H1 (cell line): ENCODE measurements around the gene MAP1A. TPM values are rescaled to one million over a fixed set of nuclear protein-coding genes. Genes with fewer than 3 reads are reported as not detected.

Experiments
- CTCF ChIA-PET: fragments of 300-600 bp; sonication (Branson Sonifier 250); formaldehyde crosslinking; loops from one replicate; lab custom pipeline; 2021; ENCODE audit not compliant: partially characterized antibody; lab: Charles Lee
- POLR2A ChIA-PET: fragments of 300-600 bp; sonication (Branson Sonifier 250); formaldehyde crosslinking; loops from one replicate; lab custom pipeline; 2021; ENCODE audit warnings: inconsistent platforms; ENCODE audit not compliant: partially characterized antibody; lab: Charles Lee
- DNase-seq, 2 experiments: peaks; one replicate each; pipeline versions ENCODE4 v3.0.0 to v3.0.0-alpha.2; 2010 to 2022; ENCODE audit warnings: low spot score in 2 of 2, low read depth in 1 of 2, mixed read lengths in 1 of 2
- FAIRE-seq: peaks from 2 replicates; lab custom pipeline; 2011; peaks lifted over from hg19 to GRCh38; lab: Jason Lieb, UNC
- H2AFZ ChIP-seq: 2 replicates; pipeline ENCODE4 v1.8.1; 2012; ENCODE audit warnings: low read length, inconsistent platforms
- H2AK5ac ChIP-seq: 2 replicates; pipeline ENCODE4 v1.6.1; 2013; ENCODE audit warnings: low read depth, low read length
- H2BK120ac ChIP-seq: replicated peaks from 2 replicates; pipeline ENCODE3; 2013; ENCODE audit warnings: low read depth, low read length, inconsistent platforms
- H2BK12ac ChIP-seq: 2 replicates; pipeline ENCODE4 v1.6.1; 2013; ENCODE audit warnings: low read depth, low read length
- H2BK15ac ChIP-seq: 2 replicates; pipeline ENCODE4 v1.6.1; 2013; ENCODE audit warnings: low read length
- H2BK20ac ChIP-seq: 2 replicates; pipeline ENCODE4 v1.6.1; 2013; ENCODE audit warnings: low read length
- H2BK5ac ChIP-seq: 2 replicates; pipeline ENCODE4 v1.6.1; 2013; ENCODE audit warnings: low read depth, low read length
- H3K14ac ChIP-seq: 2 replicates; pipeline ENCODE4 v1.6.1; 2013; ENCODE audit warnings: inconsistent platforms; ENCODE audit not compliant: insufficient read length
- H3K18ac ChIP-seq: 2 replicates; pipeline ENCODE4 v1.6.1; 2013; ENCODE audit warnings: low read length; ENCODE audit errors: extremely low read depth
- H3K23ac ChIP-seq: 2 replicates; pipeline ENCODE4 v1.6.1; 2013; ENCODE audit warnings: inconsistent platforms; ENCODE audit not compliant: insufficient read length
- H3K23me2 ChIP-seq: 2 replicates; pipeline ENCODE4 v1.6.1; 2013; ENCODE audit warnings: low read depth, low read length
- H3K27ac ChIP-seq: 2 replicates; pipeline ENCODE4 v1.6.1; 2011; ENCODE audit warnings: low read depth, low read length, inconsistent platforms
- H3K27me3 ChIP-seq, 4 experiments: replicated peaks in 1 of 4; 1 replicate in 1 of 4; 2 replicates in 3 of 4; pipeline versions ENCODE4 v1.6.1 to v1.8.1; 2011 to 2013; ENCODE audit warnings: low read length in 3 of 4, mild to moderate bottlenecking in 3 of 4, inconsistent platforms in 2 of 4, mixed read lengths in 2 of 4, moderate library complexity in 1 of 4; ENCODE audit not compliant: control insufficient read depth in 3 of 4, insufficient read depth in 3 of 4; ENCODE audit errors: extremely low read depth in 1 of 4
- H3K36me3 ChIP-seq, 4 experiments: 2 replicates each; pipeline versions ENCODE4 v1.6.1 to v1.8.1; 2011 to 2013; ENCODE audit warnings: mild to moderate bottlenecking in 4 of 4, low read length in 3 of 4, moderate library complexity in 2 of 4, control low read depth in 1 of 4, inconsistent platforms in 1 of 4; ENCODE audit not compliant: insufficient read depth in 4 of 4, control insufficient read depth in 2 of 4
- H3K4ac ChIP-seq: replicated peaks from 2 replicates; pipeline ENCODE3; 2013; ENCODE audit warnings: low read length, low read depth, mixed read lengths, inconsistent platforms; ENCODE audit not compliant: insufficient read length
- H3K4me1 ChIP-seq, 4 experiments: replicated peaks in 1 of 4; 1 replicate in 1 of 4; 2 replicates in 3 of 4; pipeline versions ENCODE4 v1.6.1 to v1.8.1; 2011 to 2013; ENCODE audit warnings: low read length in 3 of 4, inconsistent platforms in 2 of 4, mixed read lengths in 1 of 4; ENCODE audit not compliant: insufficient read depth in 4 of 4, control insufficient read depth in 3 of 4
- H3K4me2 ChIP-seq, 2 experiments: 2 replicates each; pipeline versions ENCODE4 v1.6.1 to v1.8.1; 2011 to 2013; ENCODE audit warnings: low read depth in 2 of 2, low read length in 2 of 2, control low read depth in 1 of 2, inconsistent platforms in 1 of 2, mild to moderate bottlenecking in 1 of 2; ENCODE audit not compliant: insufficient read depth in 1 of 2
- H3K4me3 ChIP-seq, 4 experiments: fragments of 200-600, 300-600 bp in 1 of 4; sonication (generic), shearing (Covaris generic), sonication (Bioruptor Twin) in 1 of 4; 2 replicates each; pipeline versions ENCODE4 v1.5.1 to v1.8.1; 2011 to 2016; ENCODE audit warnings: low read length in 4 of 4, low read depth in 3 of 4, control low read depth in 2 of 4, inconsistent platforms in 2 of 4, mild to moderate bottlenecking in 2 of 4, mixed read lengths in 1 of 4, moderate library complexity in 1 of 4; ENCODE audit not compliant: insufficient read depth in 2 of 4; ENCODE audit errors: extremely low read depth in 1 of 4
- H3K56ac ChIP-seq: replicated peaks from 2 replicates; pipeline ENCODE3; 2013; ENCODE audit warnings: low read depth, mild to moderate bottlenecking, mixed read lengths, low read length, inconsistent platforms; ENCODE audit not compliant: insufficient read length
- H3K79me1 ChIP-seq: 2 replicates; pipeline ENCODE4 v1.6.1; 2013; ENCODE audit warnings: low read depth, low read length, control low read depth
- H3K79me2 ChIP-seq, 2 experiments: 2 replicates each; pipeline versions ENCODE4 v1.6.1 to v1.8.1; 2012 to 2013; ENCODE audit warnings: low read length in 2 of 2, mild to moderate bottlenecking in 2 of 2, inconsistent platforms in 1 of 2; ENCODE audit not compliant: insufficient read depth in 2 of 2, control insufficient read depth in 1 of 2
- H3K9ac ChIP-seq, 4 experiments: replicated peaks in 1 of 4; 1 replicate in 1 of 4; 2 replicates in 3 of 4; pipeline versions ENCODE4 v1.6.1 to v1.8.1; 2011 to 2013; ENCODE audit warnings: low read depth in 3 of 4, low read length in 3 of 4, control low read depth in 2 of 4, mild to moderate bottlenecking in 2 of 4, moderate library complexity in 2 of 4, inconsistent platforms in 1 of 4; ENCODE audit errors: extremely low read depth in 1 of 4
- H3K9me3 ChIP-seq, 2 experiments: 2 replicates each; pipeline versions ENCODE4 v1.6.1 to v1.8.1; 2012 to 2013; ENCODE audit warnings: mild to moderate bottlenecking in 2 of 2, moderate library complexity in 2 of 2, control low read depth in 1 of 2, inconsistent platforms in 1 of 2, low read depth in 1 of 2, low read length in 1 of 2, mixed read lengths in 1 of 2; ENCODE audit not compliant: insufficient read depth in 2 of 2
- H4K20me1 ChIP-seq, 2 experiments: replicated peaks in 1 of 2; 2 replicates each; pipeline versions ENCODE3 to v1.8.1; 2011 to 2013; ENCODE audit warnings: inconsistent platforms in 2 of 2, low read length in 2 of 2, mild to moderate bottlenecking in 1 of 2; ENCODE audit not compliant: insufficient read depth in 2 of 2, control insufficient read depth in 1 of 2
- H4K5ac ChIP-seq: 2 replicates; pipeline ENCODE4 v1.6.1; 2013; ENCODE audit warnings: low read length, low read depth, mixed read lengths, inconsistent platforms; ENCODE audit not compliant: insufficient read length
- H4K8ac ChIP-seq: 2 replicates; pipeline ENCODE4 v1.8.0; 2013; ENCODE audit warnings: mild to moderate bottlenecking, moderate library complexity, low read length, inconsistent platforms; ENCODE audit not compliant: insufficient read depth; ENCODE audit errors: extremely low read depth
- H4K91ac ChIP-seq: replicated peaks from 2 replicates; pipeline ENCODE3; 2013; ENCODE audit warnings: low read length, mixed read lengths, inconsistent platforms; ENCODE audit not compliant: insufficient read length
- BACH1 ChIP-seq: IDR thresholded peaks from 2 replicates; pipeline ENCODE4 v1.6.1; 2012; ENCODE audit warnings: low read length, improper control_type of control experiment
- CBX5 ChIP-seq: fragments of 300-800, 300-1000 bp; sonication (generic); IDR thresholded peaks from 2 replicates; pipeline ENCODE4 v1.7.1; 2016; ENCODE audit warnings: antibody characterized with exemption, low read length, low read depth
- EGR1 ChIP-seq: IDR thresholded peaks from 2 replicates; pipeline ENCODE4 v1.6.1; 2011; ENCODE audit warnings: low read depth, low read length, borderline replicate concordance
- EZH2 ChIP-seq: fragments of 200-600 bp; sonication (generic); IDR thresholded peaks from 2 replicates; pipeline ENCODE4 v1.7.1; 2012; ENCODE audit warnings: low read depth, mild to moderate bottlenecking, moderate library complexity, low read length, inconsistent platforms; ENCODE audit not compliant: severe bottlenecking
- KDM4A ChIP-seq: IDR thresholded peaks from one replicate; pipeline ENCODE4 v1.7.1; 2012; ENCODE audit warnings: low read depth, mild to moderate bottlenecking, moderate library complexity, low read length, inconsistent platforms; ENCODE audit not compliant: severe bottlenecking
- MAFK ChIP-seq: IDR thresholded peaks from 2 replicates; pipeline ENCODE4 v1.6.1; 2012; ENCODE audit warnings: low read depth, mild to moderate bottlenecking, improper control_type of control experiment, low read length
- NANOG ChIP-seq: IDR thresholded peaks from 2 replicates; pipeline ENCODE4 v1.6.1; 2011; ENCODE audit warnings: low read length, low read depth, mild to moderate bottlenecking, inconsistent platforms; ENCODE audit not compliant: insufficient read depth, poor library complexity, severe bottlenecking
- POU5F1 ChIP-seq: IDR thresholded peaks from 2 replicates; pipeline ENCODE4 v1.6.1; 2011; ENCODE audit warnings: low read depth, mild to moderate bottlenecking, low read length, moderate library complexity
- SP1 ChIP-seq: IDR thresholded peaks from 2 replicates; pipeline ENCODE4 v1.6.1; 2011; ENCODE audit warnings: low read depth, low read length
- SUZ12 ChIP-seq: fragments of 200-600 bp; sonication (generic); IDR thresholded peaks from 2 replicates; pipeline ENCODE4 v1.6.1; 2012; ENCODE audit warnings: mild to moderate bottlenecking, inconsistent platforms, low read length, moderate library complexity, mixed read lengths
- TBP ChIP-seq: IDR thresholded peaks from 2 replicates; pipeline ENCODE4 v1.6.1; 2011; ENCODE audit warnings: low read depth, low read length, improper control_type of control experiment
- YY1 ChIP-seq: IDR thresholded peaks from 2 replicates; pipeline ENCODE4 v1.6.1; 2011; ENCODE audit warnings: low read depth, mild to moderate bottlenecking, low read length
- WGBS, 2 experiments: shearing (Covaris generic) in 1 of 2; methylation state at CpG; one replicate each; pipeline versions ENCODE4 v1.1.6 to v1.1.7; 2013 to 2015; ENCODE audit warnings: low lambda C conversion rate in 2 of 2, mixed read lengths in 2 of 2, inconsistent platforms in 1 of 2, low coverage in 1 of 2, missing lambda C conversion rate in 1 of 2; ENCODE audit not compliant: insufficient replicate concordance in 2 of 2, insufficient coverage in 1 of 2, insufficient read length in 1 of 2; ENCODE audit errors: extremely low coverage in 1 of 2, missing lambda C conversion rate in 1 of 2; 5-methylcytosine and 5-hydroxymethylcytosine counted together
- polyA plus RNA-seq, 7 experiments: library from polyadenylated mRNA; depleted of rRNA in 3 of 7; stranded (reverse) in 5 of 7; unstranded in 2 of 7; fragments of >200 nt in 5 of 7; fragments of 200-250 nt in 2 of 7; gene quantifications; 1 replicate in 5 of 7; 2 replicates in 1 of 7; 4 replicates in 1 of 7; pipeline versions ENCODE4 v1.2.1 to v1.2.3, GENCODE V29; 2011 to 2013; ENCODE audit warnings: missing spikeins in 2 of 7, mixed read lengths in 2 of 7
- total RNA-seq: library from RNA; stranded (reverse); fragmentation: NEBNext Ultra II Directional; extraction: Animal tissue kit (Norgen Biotek cat#: 25700); gene quantifications from 2 replicates; pipeline ENCODE4 v1.2.1, GENCODE V29; 2021
- TF ChIP-seq, protein P1 (sequence below): IDR thresholded peaks from 2 replicates; pipeline ENCODE4 v1.6.1; 2012; ENCODE audit warnings: inconsistent platforms

MAP1A gene
- total and polyA plus RNA-seq, 2 of the 8 experiments (the other 6 are each of a cell fraction or from before 2014, with no cell fraction given): 0.80 to 2.4 TPM

DNA sequence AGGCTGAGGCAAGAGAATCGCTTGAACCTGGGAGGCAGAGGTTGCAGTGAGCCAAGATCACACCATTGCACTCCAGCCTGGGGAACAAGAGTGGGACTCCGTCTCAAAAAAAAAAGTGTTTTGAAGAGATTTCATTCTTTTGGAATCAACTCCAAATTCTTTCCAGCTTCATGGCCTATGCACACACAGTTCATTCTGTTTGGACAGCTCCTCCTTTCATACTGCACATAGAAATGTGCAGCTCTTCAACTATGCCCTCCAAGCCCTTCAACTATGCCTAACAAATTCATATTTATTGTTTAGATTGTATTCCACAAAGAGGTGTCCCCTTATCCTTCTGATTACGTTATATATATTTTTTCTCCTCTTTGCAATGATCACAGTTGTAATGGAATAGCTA, 28.6 kb upstream of the MAP1A start:
- Histone ChIP-seq H3K27me3 (no peaks in the 10 kb centered on the region), H2AK5ac (no peak overlapping the region), H2BK120ac (no peak overlapping the region), H2BK12ac (no peak overlapping the region), H3K18ac (no peak overlapping the region), H3K4ac (no peak overlapping the region), H3K56ac (no peak overlapping the region), H2BK15ac (no peak overlapping the region), H4K91ac (no peak overlapping the region), H3K4me3 (no peak overlapping the region), H2AFZ (no peak overlapping the region), H2BK20ac (no peak overlapping the region), H3K4me1 (peaks cover 2 to 11% (median 3%) of the 10 kb centered on the region in 4 experiments; a peak in 4 of 7 replicates), H2BK5ac (no peak overlapping the region), H3K36me3 (peaks cover 10 to 63% (median 28%) of the 10 kb centered on the region in 4 experiments; a peak in 7 of 8 replicates), H4K20me1 (peaks cover 0 to 2% of the 10 kb centered on the region in 2 experiments), H3K23ac (no peak overlapping the region), H3K9me3 (no peaks in the 10 kb centered on the region), H3K9ac (no peak overlapping the region), H3K23me2 (peaks cover 14% of the 10 kb centered on the region; the same call in 1 of the 2 replicates), H3K27ac (no peak overlapping the region), H4K8ac (no peak overlapping the region), H4K5ac (no peak overlapping the region), H3K14ac (no peak overlapping the region), H3K4me2 (no peak overlapping the region), H3K79me1 (no peaks in the 10 kb centered on the region), H3K79me2 (peaks cover 0 to 52% of the 10 kb centered on the region in 2 experiments; a peak in 3 of 4 replicates)
- CTCF ChIA-PET: interaction anchor here (0.6 to 8.7 kb wide), 5 partner anchors 12 to 277 kb away, joined by 3 to 121 read pairs (median 3); partner anchors contain the start of gene MAP1A
- no peak for DNase-seq
- FAIRE-seq: no peak
- POLR2A ChIA-PET: interaction anchor here (0.7 to 8.0 kb wide), 3 partner anchors 21 to 28 kb away, joined by 3 to 81 read pairs (median 3); no protein-coding TSS in a partner anchor
- WGBS, 2 experiments: 85% methylated on average over 3 of the region's 3 CpGs; no CpG with 5 or more reads in 1 of the 2 experiments
- TF ChIP-seq POU5F1 (no peak), KDM4A (no peak), CBX5 (no peak), EZH2 (no peak), MAFK (no peak), BACH1 (no peak), EGR1 (no peak), SP1 (no peak), TBP (no peak), YY1 (no peak), NANOG (no peak), SUZ12 (no peak)
- TF ChIP-seq, protein P1, sequence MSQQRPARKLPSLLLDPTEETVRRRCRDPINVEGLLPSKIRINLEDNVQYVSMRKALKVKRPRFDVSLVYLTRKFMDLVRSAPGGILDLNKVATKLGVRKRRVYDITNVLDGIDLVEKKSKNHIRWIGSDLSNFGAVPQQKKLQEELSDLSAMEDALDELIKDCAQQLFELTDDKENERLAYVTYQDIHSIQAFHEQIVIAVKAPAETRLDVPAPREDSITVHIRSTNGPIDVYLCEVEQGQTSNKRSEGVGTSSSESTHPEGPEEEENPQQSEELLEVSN: no peak
